ENCODE measurements around the gene ADCY2. TPM values are rescaled to one million over a fixed set of nuclear protein-coding genes. Genes with fewer than 3 reads are reported as not detected.
"Not testable (repeated sequence)": the region's sequence is repeated elsewhere in the genome, so short reads cannot be mapped to it uniquely, and the experiment has no call there.

The ADCY2 gene
- total RNA-seq, 1 donor from 2014 or later, result 4.5 TPM

DNA sequence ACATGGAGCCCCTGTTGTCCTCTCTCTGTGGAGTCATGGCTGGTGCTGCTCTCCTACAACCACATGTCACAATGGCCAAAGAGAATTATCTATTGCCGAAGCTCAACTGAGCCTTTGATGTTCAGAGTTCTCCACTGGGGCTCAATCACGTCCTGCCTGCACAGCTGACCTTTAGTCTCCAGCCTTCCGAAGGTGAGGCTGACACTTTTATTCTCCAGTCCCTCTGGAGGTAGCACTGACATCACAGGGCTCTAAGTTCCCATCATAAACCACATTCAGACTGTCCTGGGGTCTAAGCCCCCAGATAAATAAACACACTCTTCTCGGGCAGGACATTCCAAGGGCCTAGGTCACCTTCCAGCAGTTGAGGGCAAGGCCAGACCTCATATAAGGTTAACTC, 23.4 kb downstream of the ADCY2 start:
- no peaks in the 10 kb centered on the region for H3K9me3 Mint-ChIP-seq (ENCODE audit: low read depth)
- H3K4me1 Mint-ChIP-seq (ENCODE audit: low read depth), result no peaks in the 10 kb centered on the region
- H3K27me3 Mint-ChIP-seq, result peaks cover 41% of the 10 kb centered on the region
- H3K4me3 Mint-ChIP-seq (ENCODE audit: low read depth), result no peak overlapping the region
- no peak for TF ChIP-seq CTCF (IDR thresholded peaks at IDR 0.05; ENCODE audit: unreplicated experiment)
- DNase-seq (ENCODE audit: low spot score, unreplicated experiment), result no peak
- H3K27ac Mint-ChIP-seq, result no peak overlapping the region
- no peaks in the 10 kb centered on the region for H3K36me3 Mint-ChIP-seq (ENCODE audit: insufficient read depth)

GRCh38 chr5:7419846-7420245, 23.9 kb downstream of the ADCY2 start:
- DNase-seq (ENCODE audit: low spot score, unreplicated experiment), result no peak
- no peaks in the 10 kb centered on the region for H3K9me3 Mint-ChIP-seq (ENCODE audit: low read depth)
- H3K4me3 Mint-ChIP-seq (ENCODE audit: low read depth), result no peak overlapping the region
- peaks cover 41% of the 10 kb centered on the region for H3K27me3 Mint-ChIP-seq
- TF ChIP-seq CTCF (IDR thresholded peaks at IDR 0.05; ENCODE audit: unreplicated experiment), result no peak
- H3K36me3 Mint-ChIP-seq (ENCODE audit: insufficient read depth), result no peaks in the 10 kb centered on the region
- no peak overlapping the region for H3K27ac Mint-ChIP-seq
- H3K4me1 Mint-ChIP-seq (ENCODE audit: low read depth), result no peaks in the 10 kb centered on the region

- no peak overlapping the region for H3K4me3 Mint-ChIP-seq (ENCODE audit: low read depth)
- DNase-seq (ENCODE audit: low spot score, unreplicated experiment), result no peak
- TF ChIP-seq CTCF (IDR thresholded peaks at IDR 0.05; ENCODE audit: unreplicated experiment), result no peak
- H3K27me3 Mint-ChIP-seq, result peaks cover 41% of the 10 kb centered on the region
- H3K4me1 Mint-ChIP-seq (ENCODE audit: low read depth), result no peaks in the 10 kb centered on the region
- H3K27ac Mint-ChIP-seq, result no peak overlapping the region
- H3K9me3 Mint-ChIP-seq (ENCODE audit: low read depth), result no peaks in the 10 kb centered on the region
- no peaks in the 10 kb centered on the region for H3K36me3 Mint-ChIP-seq (ENCODE audit: insufficient read depth)
Observed at GRCh38 chr5:7420510-7421280, 24.8 kb downstream of the ADCY2 start.

DNA sequence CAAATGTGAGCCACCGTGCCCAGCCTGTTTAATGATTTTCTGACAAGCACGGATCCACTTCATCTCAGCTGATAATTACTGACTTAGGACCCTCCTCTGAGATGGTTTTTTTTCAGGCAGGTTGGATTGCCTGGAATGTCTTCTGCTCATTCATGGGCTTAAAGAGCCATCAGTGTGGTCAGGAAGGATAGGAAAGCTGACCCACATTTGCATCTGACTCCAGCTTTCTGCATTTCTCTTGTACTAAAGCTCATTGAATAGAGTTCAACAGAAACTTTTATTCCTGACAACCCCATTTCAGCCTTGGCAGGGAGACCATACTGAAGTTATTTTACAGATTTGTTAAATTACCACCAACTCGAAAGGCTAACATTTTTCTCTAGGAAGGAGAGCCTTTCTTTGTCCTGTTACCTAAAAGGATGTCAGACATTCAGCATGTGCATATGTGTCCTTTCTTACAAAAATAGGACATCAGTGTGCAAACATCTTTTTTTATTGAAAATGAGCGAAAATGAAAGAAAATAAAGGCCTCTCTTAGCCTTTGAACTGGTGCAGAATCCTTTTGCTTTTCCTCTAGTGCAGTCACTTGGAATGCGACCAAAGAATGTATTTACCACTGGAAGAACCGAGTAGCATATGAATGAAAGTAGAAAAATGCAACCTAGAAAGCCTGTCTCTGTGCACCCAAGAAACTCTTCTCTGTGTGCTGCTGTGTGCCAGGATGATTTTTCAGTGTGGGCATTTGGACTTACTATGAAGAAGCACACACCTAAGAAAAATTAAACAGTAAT, 26.6 kb downstream of the ADCY2 start:
- no peak for TF ChIP-seq CTCF (IDR thresholded peaks at IDR 0.05; ENCODE audit: unreplicated experiment)
- H3K9me3 Mint-ChIP-seq (ENCODE audit: low read depth), result no peaks in the 10 kb centered on the region
- no peak for DNase-seq (ENCODE audit: low spot score, unreplicated experiment)
- peaks cover 52% of the 10 kb centered on the region for H3K27me3 Mint-ChIP-seq
- H3K4me3 Mint-ChIP-seq (ENCODE audit: low read depth), result no peak overlapping the region
- H3K4me1 Mint-ChIP-seq (ENCODE audit: low read depth), result no peaks in the 10 kb centered on the region
- no peak overlapping the region for H3K27ac Mint-ChIP-seq
- no peaks in the 10 kb centered on the region for H3K36me3 Mint-ChIP-seq (ENCODE audit: insufficient read depth)

GRCh38 chr5:7423231-7423630, 27.3 kb downstream of the ADCY2 start:
- H3K4me3 Mint-ChIP-seq (ENCODE audit: low read depth); DNase-seq (ENCODE audit: low spot score, unreplicated experiment); H3K36me3 Mint-ChIP-seq (ENCODE audit: insufficient read depth); H3K9me3 Mint-ChIP-seq (ENCODE audit: low read depth); H3K27ac Mint-ChIP-seq; H3K4me1 Mint-ChIP-seq (ENCODE audit: low read depth): not testable (repeated sequence)
- H3K27me3 Mint-ChIP-seq, result peaks cover 57% of the 10 kb centered on the region
